GM23338 (cell line): Measurements from ENCODE around the gene TCERG1.

Experiments used
- CREB1 ChIP-seq: fragments of 250-450 bp; sonication (Bioruptor Pico); IDR thresholded peaks from 2 replicates; pipeline ENCODE4 v1.5.0; 2020; ENCODE audit warnings: low read depth, mild to moderate bottlenecking, moderate library complexity
- EZH2 ChIP-seq: fragments of 200-600 bp; sonication (generic); IDR thresholded peaks from one replicate; pipeline ENCODE4 v1.8.0; 2017; ENCODE audit warnings: antibody characterized with exemption, mild to moderate bottlenecking, low read depth; ENCODE audit not compliant: unreplicated experiment
- ZNF114 ChIP-seq: fragments of 250-450 bp; sonication (Bioruptor Pico); IDR thresholded peaks from 2 replicates; pipeline ENCODE4 v1.5.0; 2020; ENCODE audit warnings: mild to moderate bottlenecking, moderate library complexity
- TF ChIP-seq, protein P1 (sequence below): IDR thresholded peaks from one replicate; pipeline ENCODE4 v1.6.1; 2018; ENCODE audit warnings: antibody characterized with exemption; ENCODE audit not compliant: unreplicated experiment
- TF ChIP-seq, protein P2 (sequence below), 2 experiments: fragments of 200-600 bp in 1 of 2; sonication (generic) in 1 of 2; conservative IDR thresholded peaks; 2 replicates each; pipeline versions ENCODE4 v1.5.1 to v1.6.1; 2016 to 2017; ENCODE audit warnings: antibody characterized with exemption in 2 of 2, low read depth in 2 of 2, mild to moderate bottlenecking in 2 of 2, moderate library complexity in 1 of 2

DNA sequence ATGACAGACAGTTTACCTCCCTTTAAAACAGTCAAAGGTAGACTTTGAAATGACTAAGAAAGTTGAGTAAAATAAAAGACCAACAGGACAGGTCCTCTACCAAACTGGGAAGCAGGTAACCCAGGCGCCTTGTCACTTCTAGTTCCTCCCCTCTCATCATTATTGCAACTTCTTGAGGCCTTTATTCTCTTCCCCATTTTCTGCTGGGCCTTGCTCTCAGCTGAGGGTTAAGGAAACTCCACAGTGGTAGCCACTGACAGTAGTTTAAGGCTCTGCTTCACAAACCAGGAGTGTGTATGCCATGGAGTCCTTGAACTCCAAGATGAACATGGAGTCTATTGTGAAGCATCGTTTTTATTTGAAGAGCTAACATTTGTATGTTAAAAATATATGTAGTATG, 36.9 kb upstream of the TCERG1 start:
- TF ChIP-seq, protein P1, sequence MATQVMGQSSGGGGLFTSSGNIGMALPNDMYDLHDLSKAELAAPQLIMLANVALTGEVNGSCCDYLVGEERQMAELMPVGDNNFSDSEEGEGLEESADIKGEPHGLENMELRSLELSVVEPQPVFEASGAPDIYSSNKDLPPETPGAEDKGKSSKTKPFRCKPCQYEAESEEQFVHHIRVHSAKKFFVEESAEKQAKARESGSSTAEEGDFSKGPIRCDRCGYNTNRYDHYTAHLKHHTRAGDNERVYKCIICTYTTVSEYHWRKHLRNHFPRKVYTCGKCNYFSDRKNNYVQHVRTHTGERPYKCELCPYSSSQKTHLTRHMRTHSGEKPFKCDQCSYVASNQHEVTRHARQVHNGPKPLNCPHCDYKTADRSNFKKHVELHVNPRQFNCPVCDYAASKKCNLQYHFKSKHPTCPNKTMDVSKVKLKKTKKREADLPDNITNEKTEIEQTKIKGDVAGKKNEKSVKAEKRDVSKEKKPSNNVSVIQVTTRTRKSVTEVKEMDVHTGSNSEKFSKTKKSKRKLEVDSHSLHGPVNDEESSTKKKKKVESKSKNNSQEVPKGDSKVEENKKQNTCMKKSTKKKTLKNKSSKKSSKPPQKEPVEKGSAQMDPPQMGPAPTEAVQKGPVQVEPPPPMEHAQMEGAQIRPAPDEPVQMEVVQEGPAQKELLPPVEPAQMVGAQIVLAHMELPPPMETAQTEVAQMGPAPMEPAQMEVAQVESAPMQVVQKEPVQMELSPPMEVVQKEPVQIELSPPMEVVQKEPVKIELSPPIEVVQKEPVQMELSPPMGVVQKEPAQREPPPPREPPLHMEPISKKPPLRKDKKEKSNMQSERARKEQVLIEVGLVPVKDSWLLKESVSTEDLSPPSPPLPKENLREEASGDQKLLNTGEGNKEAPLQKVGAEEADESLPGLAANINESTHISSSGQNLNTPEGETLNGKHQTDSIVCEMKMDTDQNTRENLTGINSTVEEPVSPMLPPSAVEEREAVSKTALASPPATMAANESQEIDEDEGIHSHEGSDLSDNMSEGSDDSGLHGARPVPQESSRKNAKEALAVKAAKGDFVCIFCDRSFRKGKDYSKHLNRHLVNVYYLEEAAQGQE = no peak
- TF ChIP-seq, protein P2, sequence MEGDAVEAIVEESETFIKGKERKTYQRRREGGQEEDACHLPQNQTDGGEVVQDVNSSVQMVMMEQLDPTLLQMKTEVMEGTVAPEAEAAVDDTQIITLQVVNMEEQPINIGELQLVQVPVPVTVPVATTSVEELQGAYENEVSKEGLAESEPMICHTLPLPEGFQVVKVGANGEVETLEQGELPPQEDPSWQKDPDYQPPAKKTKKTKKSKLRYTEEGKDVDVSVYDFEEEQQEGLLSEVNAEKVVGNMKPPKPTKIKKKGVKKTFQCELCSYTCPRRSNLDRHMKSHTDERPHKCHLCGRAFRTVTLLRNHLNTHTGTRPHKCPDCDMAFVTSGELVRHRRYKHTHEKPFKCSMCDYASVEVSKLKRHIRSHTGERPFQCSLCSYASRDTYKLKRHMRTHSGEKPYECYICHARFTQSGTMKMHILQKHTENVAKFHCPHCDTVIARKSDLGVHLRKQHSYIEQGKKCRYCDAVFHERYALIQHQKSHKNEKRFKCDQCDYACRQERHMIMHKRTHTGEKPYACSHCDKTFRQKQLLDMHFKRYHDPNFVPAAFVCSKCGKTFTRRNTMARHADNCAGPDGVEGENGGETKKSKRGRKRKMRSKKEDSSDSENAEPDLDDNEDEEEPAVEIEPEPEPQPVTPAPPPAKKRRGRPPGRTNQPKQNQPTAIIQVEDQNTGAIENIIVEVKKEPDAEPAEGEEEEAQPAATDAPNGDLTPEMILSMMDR (conservative IDR thresholded peaks at IDR 0.05; ENCODE audit: low read depth in 2 of 2) = no peak
- TF ChIP-seq ZNF114 (CRISPR knock-in tag) (no peak), EZH2 (no peak), CREB1 (CRISPR knock-in tag) (no peak)
